K562 (cell line): ENCODE measurements around the gene ECM2. TPM values are rescaled to one million over a fixed set of nuclear protein-coding genes. Genes with fewer than 3 reads are reported as not detected.

Source experiments
- ATAC-seq: fragments of 200-7000 bp; cut with Tn5 transposase; 3 replicates; pipeline ENCODE4 v1.9.1; 2020; ENCODE audit warnings: moderate library complexity
- BruUV-seq: library from RNA; stranded (reverse); fragments of 400-500 nt; replicated peaks from 2 replicates; lab custom pipeline; 2021; lab: Mats Ljungman, UMichigan
- CTCF ChIA-PET: fragments of 300-600 bp; formaldehyde crosslinking; extraction: SDS; loops from one replicate; lab custom pipeline; 2021; ENCODE audit warnings: low intra/inter-chr PET ratio; lab: Yijun Ruan, JAX
- POLR2A ChIA-PET: fragments of 300-600, 350-650 bp; sonication (Branson Sonifier 250); formaldehyde crosslinking; extraction: SDS; loops from one replicate; lab custom pipeline; 2021; ENCODE audit warnings: antibody characterized with exemption, inconsistent platforms; lab: Yijun Ruan, JAX
- DNase-seq, 4 experiments: peaks; one replicate each; pipeline versions ENCODE4 v3.0.0 to v3.0.0-alpha.2; 2011 to 2018; ENCODE audit warnings: low spot score in 3 of 4, mixed read lengths in 3 of 4; ENCODE audit errors: extremely low read depth in 1 of 4
- FAIRE-seq: peaks from 2 replicates; lab custom pipeline; 2011; peaks lifted over from hg19 to GRCh38; lab: Jason Lieb, UNC
- H2AFZ ChIP-seq: 2 replicates; pipeline ENCODE4 v1.6.0; 2011; ENCODE audit warnings: low read depth, low read length, control low read depth, inconsistent platforms
- H3K27ac ChIP-seq: fragments of 200-600 bp; 3 replicates; pipeline ENCODE4 v1.8.0; 2011; ENCODE audit warnings: low read depth, mild to moderate bottlenecking, control low read depth, inconsistent platforms, low read length, moderate library complexity, mixed read lengths; ENCODE audit errors: extremely low read depth
- H3K27me3 ChIP-seq, 2 experiments: fragments of 300-600 bp in 1 of 2; 2 replicates in 1 of 2; 3 replicates in 1 of 2; pipeline versions ENCODE4 v1.6.0 to v1.8.0; 2011; ENCODE audit warnings: inconsistent platforms in 2 of 2, low read length in 2 of 2, mild to moderate bottlenecking in 1 of 2, mixed read lengths in 1 of 2, moderate library complexity in 1 of 2; ENCODE audit not compliant: control insufficient read depth in 2 of 2, insufficient read depth in 2 of 2
- H3K36me3 ChIP-seq: fragments of 300-600 bp; 3 replicates; pipeline ENCODE4 v1.8.0; 2011; ENCODE audit warnings: mild to moderate bottlenecking, low read length, inconsistent platforms; ENCODE audit not compliant: control insufficient read depth, insufficient read depth
- H3K4me1 ChIP-seq, 2 experiments: fragments of 200-600 bp in 1 of 2; replicated peaks in 1 of 2; 2 replicates in 1 of 2; 3 replicates in 1 of 2; pipeline versions ENCODE4 v1.5.1 to v1.8.0; 2011; ENCODE audit warnings: inconsistent platforms in 2 of 2, low read length in 2 of 2, mild to moderate bottlenecking in 1 of 2, mixed read lengths in 1 of 2, moderate library complexity in 1 of 2; ENCODE audit not compliant: control insufficient read depth in 2 of 2, insufficient read depth in 2 of 2
- H3K4me2 ChIP-seq: 2 replicates; pipeline ENCODE4 v1.6.1; 2011; ENCODE audit warnings: low read length, control low read depth, inconsistent platforms, mixed read lengths; ENCODE audit not compliant: insufficient read depth
- H3K4me3 ChIP-seq: fragments of 200-600 bp; sonication (generic), shearing (Covaris generic); 2 replicates; pipeline ENCODE4 v1.5.1; 2016; ENCODE audit warnings: control low read depth, inconsistent platforms
- H3K79me2 ChIP-seq: fragments of 200-600 bp; 3 replicates; pipeline ENCODE4 v1.8.0; 2011; ENCODE audit warnings: low read length, inconsistent platforms; ENCODE audit not compliant: control insufficient read depth, insufficient read depth
- H3K9ac ChIP-seq, 2 experiments: 2 replicates each; pipeline versions ENCODE4 v1.6.0 to v1.6.1; 2011; ENCODE audit warnings: low read depth in 2 of 2, low read length in 2 of 2, control low read depth in 1 of 2, inconsistent platforms in 1 of 2, mild to moderate bottlenecking in 1 of 2, mixed read lengths in 1 of 2; ENCODE audit not compliant: insufficient read depth in 1 of 2
- H3K9me1 ChIP-seq: one replicate; pipeline ENCODE4 v1.6.0; 2011; ENCODE audit warnings: inconsistent platforms, mild to moderate bottlenecking, low read length, moderate library complexity; ENCODE audit not compliant: control insufficient read depth, insufficient read depth
- H3K9me3 ChIP-seq: replicated peaks from 2 replicates; pipeline ENCODE4 v1.5.1; 2011; ENCODE audit warnings: low read depth, low read length, inconsistent platforms; ENCODE audit not compliant: control insufficient read depth, insufficient read depth
- H4K20me1 ChIP-seq: replicated peaks from 2 replicates; pipeline ENCODE4 v1.6.1; 2011; ENCODE audit warnings: low read length, inconsistent platforms, mixed read lengths; ENCODE audit not compliant: control insufficient read depth, insufficient read depth
- BRD9 ChIP-seq: fragments of 450-650 bp; IDR thresholded peaks from 2 replicates; pipeline ENCODE4 v1.6.1; 2018; ENCODE audit warnings: low read depth; ENCODE audit not compliant: partially characterized antibody
- HCFC1 ChIP-seq: IDR thresholded peaks from 2 replicates; pipeline ENCODE4 v1.6.1; 2012; ENCODE audit warnings: low read depth, low read length, improper control_type of control experiment
- HDAC2 ChIP-seq: fragments of 450-650 bp; IDR thresholded peaks from 2 replicates; pipeline ENCODE4 v1.6.1; 2016; ENCODE audit warnings: mild to moderate bottlenecking
- NR4A1 ChIP-seq, 2 experiments: fragments of 250-450 bp in 1 of 2; fragments of 450-650 bp in 1 of 2; sonication (Bioruptor Pico) in 1 of 2; IDR thresholded peaks; 2 replicates each; pipeline versions ENCODE4 v1.4.0 to v1.6.1; 2016 to 2020; ENCODE audit warnings: mild to moderate bottlenecking in 2 of 2, missing compliant biosample characterization in 1 of 2, missing genetic modification characterization in 1 of 2, moderate library complexity in 1 of 2
- SP1 ChIP-seq: sonication (generic); formaldehyde crosslinking; IDR thresholded peaks from 2 replicates; pipeline ENCODE4 v1.8.1; 2022; ENCODE audit warnings: mild to moderate bottlenecking, missing genetic modification reagents
- TAF1 ChIP-seq: IDR thresholded peaks from 2 replicates; pipeline ENCODE4 v1.6.1; 2011; ENCODE audit warnings: mild to moderate bottlenecking, low read length, moderate library complexity; ENCODE audit not compliant: insufficient read depth, control insufficient read depth, severe bottlenecking; ENCODE audit errors: extremely low read depth
- TCFL5 ChIP-seq: fragments of 250-450 bp; sonication (Bioruptor Pico); conservative IDR thresholded peaks from 2 replicates; pipeline ENCODE4 v1.6.1; 2021; ENCODE audit warnings: mild to moderate bottlenecking, moderate library complexity, matching md5 sums
- ZZZ3 ChIP-seq: fragments of 450-650 bp; IDR thresholded peaks from 2 replicates; pipeline ENCODE4 v1.6.1; 2016; ENCODE audit warnings: antibody characterized with exemption, mild to moderate bottlenecking, moderate library complexity
- WGBS: fragments of 100-300 bp; shearing (Covaris generic); methylation state at CpG from one replicate; pipeline ENCODE4 v1.1.6; 2016; ENCODE audit warnings: low coverage, mixed read lengths; ENCODE audit not compliant: insufficient coverage; ENCODE audit errors: missing lambda C conversion rate; 5-methylcytosine and 5-hydroxymethylcytosine counted together
- in situ Hi-C: fragments of 300-500 bp; cut with MboI; formaldehyde crosslinking; loops from 4 replicates; pipeline ENCODE4 v1.15.0; 2018; ENCODE audit warnings: inconsistent platforms, mixed read lengths
- intact Hi-C: fragments of 100-400 bp; cut with micrococcal nuclease; formaldehyde crosslinking; loops from 2 replicates; pipeline ENCODE4 v1.14.2; 2022
- polyA plus RNA-seq, 8 experiments: library from polyadenylated mRNA; depleted of rRNA in 4 of 8; stranded (reverse) in 5 of 8; unstranded in 3 of 8; fragments of >200 nt; fragmentation: Nextera tagmentation in 2 of 8; fragmentation: Illumina TruSeq in 1 of 8; extraction: Ambion mirVana in 2 of 8; extraction: Trizol in 1 of 8; gene quantifications; 2 replicates each; pipeline versions ENCODE4 v1.2.1 to v1.2.3, GENCODE V29; 2011 to 2014; ENCODE audit warnings: inconsistent platforms in 1 of 8, missing spikeins in 1 of 8
- total RNA-seq, 7 experiments: library from RNA; depleted of rRNA in 6 of 7; stranded (reverse); fragments of >200 nt in 6 of 7; fragmentation: Illumina TruSeq in 2 of 7; extraction: Trizol in 2 of 7; gene quantifications; 2 replicates each; pipeline versions ENCODE4 v1.2.1 to v1.2.3, GENCODE V29; 2011 to 2021; ENCODE audit warnings: low replicate concordance in 1 of 7
- TF ChIP-seq, protein P1 (sequence below): fragments of 250-450 bp; sonication (Bioruptor Pico); IDR thresholded peaks from 2 replicates; pipeline ENCODE4 v1.5.0; 2020; ENCODE audit warnings: mild to moderate bottlenecking
- TF ChIP-seq, protein P2 (sequence below): fragments of 450-650 bp; IDR thresholded peaks from 2 replicates; pipeline ENCODE4 v1.6.1; 2018; ENCODE audit warnings: mild to moderate bottlenecking, low read depth; ENCODE audit not compliant: partially characterized antibody

The ECM2 gene
- total and polyA plus RNA-seq, 9 of the 15 experiments (the other 6 are each of a cell fraction or from before 2014, with no cell fraction given) = 0.03 to 0.07 TPM; not detected in 7

DNA sequence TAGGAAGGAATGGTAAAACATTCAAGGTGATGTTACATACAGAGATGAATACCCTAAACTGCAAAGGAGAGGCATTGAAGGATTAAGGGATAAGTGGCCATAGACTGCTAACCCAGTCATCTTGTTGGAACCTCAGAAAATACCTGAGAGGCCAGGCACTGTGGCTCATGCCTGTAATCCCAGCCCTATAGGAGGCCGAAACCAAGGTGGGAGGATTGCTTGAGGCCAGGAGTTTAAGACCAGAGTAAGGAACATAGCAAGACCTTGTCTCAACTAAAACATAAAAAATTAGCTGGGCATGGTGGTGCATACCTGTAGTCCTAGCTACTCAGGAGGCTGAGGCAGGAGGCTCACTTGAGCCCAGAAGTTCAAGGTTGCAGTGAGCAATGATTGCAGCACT lies 10.9 kb downstream of the ECM2 start:
- TF ChIP-seq, protein P1, sequence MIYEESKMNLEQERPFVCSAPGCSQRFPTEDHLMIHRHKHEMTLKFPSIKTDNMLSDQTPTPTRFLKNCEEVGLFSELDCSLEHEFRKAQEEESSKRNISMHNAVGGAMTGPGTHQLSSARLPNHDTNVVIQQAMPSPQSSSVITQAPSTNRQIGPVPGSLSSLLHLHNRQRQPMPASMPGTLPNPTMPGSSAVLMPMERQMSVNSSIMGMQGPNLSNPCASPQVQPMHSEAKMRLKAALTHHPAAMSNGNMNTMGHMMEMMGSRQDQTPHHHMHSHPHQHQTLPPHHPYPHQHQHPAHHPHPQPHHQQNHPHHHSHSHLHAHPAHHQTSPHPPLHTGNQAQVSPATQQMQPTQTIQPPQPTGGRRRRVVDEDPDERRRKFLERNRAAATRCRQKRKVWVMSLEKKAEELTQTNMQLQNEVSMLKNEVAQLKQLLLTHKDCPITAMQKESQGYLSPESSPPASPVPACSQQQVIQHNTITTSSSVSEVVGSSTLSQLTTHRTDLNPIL = no peak
- no peak for TF ChIP-seq ZZZ3
- TF ChIP-seq BRD9 = no peak
- TF ChIP-seq TAF1 = no peak
- no peak for TF ChIP-seq NR4A1 (CRISPR knock-in tag; IDR thresholded peaks at IDR 0.05)
- TF ChIP-seq NR4A1 (tag; IDR thresholded peaks at IDR 0.05) = no peak
- TF ChIP-seq, protein P2, sequence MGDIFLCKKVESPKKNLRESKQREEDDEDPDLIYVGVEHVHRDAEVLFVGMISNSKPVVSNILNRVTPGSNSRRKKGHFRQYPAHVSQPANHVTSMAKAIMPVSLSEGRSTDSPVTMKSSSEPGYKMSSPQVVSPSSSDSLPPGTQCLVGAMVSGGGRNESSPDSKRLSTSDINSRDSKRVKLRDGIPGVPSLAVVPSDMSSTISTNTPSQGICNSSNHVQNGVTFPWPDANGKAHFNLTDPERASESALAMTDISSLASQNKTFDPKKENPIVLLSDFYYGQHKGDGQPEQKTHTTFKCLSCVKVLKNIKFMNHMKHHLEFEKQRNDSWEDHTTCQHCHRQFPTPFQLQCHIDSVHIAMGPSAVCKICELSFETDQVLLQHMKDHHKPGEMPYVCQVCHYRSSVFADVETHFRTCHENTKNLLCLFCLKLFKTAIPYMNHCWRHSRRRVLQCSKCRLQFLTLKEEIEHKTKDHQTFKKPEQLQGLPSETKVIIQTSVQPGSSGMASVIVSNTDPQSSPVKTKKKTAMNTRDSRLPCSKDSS = no peak
- no peak for TF ChIP-seq HDAC2
- TF ChIP-seq TCFL5 (CRISPR knock-in tag) = no peak
- no peak for TF ChIP-seq SP1
- TF ChIP-seq HCFC1 = no peak
- Histone ChIP-seq H3K79me2 (no peaks in the 10 kb centered on the region), H3K36me3 (no peaks in the 10 kb centered on the region), H3K4me1 (peaks cover 3 to 18% of the 10 kb centered on the region in 2 experiments; a peak in 4 of 5 replicates), H2AFZ (no peak overlapping the region), H3K9me3 (no peaks in the 10 kb centered on the region), H3K27me3 (no peaks in the 10 kb centered on the region), H3K9me1 (no peaks in the 10 kb centered on the region), H3K4me2 (no peak overlapping the region), H4K20me1 (no peaks in the 10 kb centered on the region), H3K27ac (no peak overlapping the region), H3K4me3 (no peak overlapping the region), H3K9ac (no peak overlapping the region)
- BruUV-seq = no TSS peak
- intact Hi-C loops (no loop called here), in situ Hi-C loops (no loop called here)
- no peak for DNase-seq
- WGBS = 93% methylated on average over 1 of the region's 1 CpG
- CTCF ChIA-PET = no interaction called here
- no peak for FAIRE-seq
- POLR2A ChIA-PET = no interaction called here
- ATAC-seq = no peak
